Cardiac muscle cell (in vitro differentiated cells and primary cell): ENCODE measurements around the gene FAHD2A. TPM values are rescaled to one million over a fixed set of nuclear protein-coding genes. Genes with fewer than 3 reads are reported as not detected.

ENCODE experiments used
- DNase-seq, 2 donors: peaks; one replicate each; pipeline versions ENCODE4 v3.0.0 to v3.0.0-alpha.2; 2010 to 2017; ENCODE audit warnings: low read depth in 1 of 2, low spot score in 1 of 2
- H3K27ac ChIP-seq: fragments of 200-600 bp; sonication (generic); 2 replicates; pipeline ENCODE4 v1.5.1; 2016
- H3K27me3 ChIP-seq: fragments of 200-600 bp; sonication (generic); 2 replicates; pipeline ENCODE4 v1.6.0; 2016; ENCODE audit warnings: control low read depth
- H3K36me3 ChIP-seq: fragments of 200-600 bp; sonication (generic); 2 replicates; pipeline ENCODE4 v1.5.1; 2016; ENCODE audit warnings: control low read depth
- H3K4me1 ChIP-seq: fragments of 200-600 bp; sonication (generic); 2 replicates; pipeline ENCODE4 v1.8.1; 2017; ENCODE audit warnings: low read depth, mild to moderate bottlenecking, mixed run types
- H3K4me3 ChIP-seq: fragments of 200-600 bp; sonication (generic); 2 replicates; pipeline ENCODE4 v1.5.1; 2016; ENCODE audit warnings: mild to moderate bottlenecking
- H3K9me3 ChIP-seq: fragments of 200-600 bp; sonication (generic); 2 replicates; pipeline ENCODE4 v1.5.1; 2017; ENCODE audit warnings: low read depth, mild to moderate bottlenecking, control low read depth
- CTCF ChIP-seq: IDR thresholded peaks from 2 replicates; pipeline ENCODE4 v1.5.1; 2012; ENCODE audit warnings: low read depth, mild to moderate bottlenecking, low read length
- polyA plus RNA-seq: library from polyadenylated mRNA; unstranded; fragments of >200 nt; fragmentation: Nextera tagmentation; extraction: Ambion mirVana; gene quantifications from 2 replicates; pipeline ENCODE4 v1.2.1, GENCODE V29; 2016
- total RNA-seq: library from RNA; depleted of rRNA; stranded (reverse); fragments of >200 nt; gene quantifications from 2 replicates; pipeline ENCODE4 v1.2.3, GENCODE V29; 2016

FAHD2A gene
- total and polyA plus RNA-seq, 2 experiments from 2014 or later = 64.9 to 66.1 TPM

GRCh38 chr2:95385570-95385984, 16.9 kb upstream of the FAHD2A start:
- Histone ChIP-seq H3K36me3 (no peaks in the 10 kb centered on the region), H3K4me1 (no peaks in the 10 kb centered on the region), H3K9me3 (no peaks in the 10 kb centered on the region), H3K4me3 (no peak overlapping the region), H3K27me3 (no peaks in the 10 kb centered on the region), H3K27ac (no peak overlapping the region)
- no peak for TF ChIP-seq CTCF
- DNase-seq = no peak

DNA sequence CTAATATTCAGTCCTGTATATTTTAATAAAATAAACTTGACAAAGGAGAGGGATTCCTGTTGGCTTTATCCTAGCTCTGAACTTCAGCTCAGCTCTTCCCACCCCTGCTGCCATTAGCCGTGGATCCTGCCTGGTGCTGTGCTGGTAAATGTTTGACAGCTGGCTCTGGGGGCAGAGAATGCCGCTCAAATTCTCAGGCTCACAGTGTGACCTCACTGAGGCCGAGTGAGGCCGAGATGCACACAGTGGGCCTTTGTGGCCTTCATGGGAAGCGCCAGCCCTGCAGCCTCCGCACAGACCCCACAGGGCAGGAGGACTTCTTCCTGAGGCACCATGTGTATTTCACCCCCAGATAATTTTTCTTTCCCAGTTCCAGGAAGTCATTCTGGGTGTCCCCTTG, 16.5 kb upstream of the FAHD2A start:
- Histone ChIP-seq H3K27ac (no peak overlapping the region), H3K4me3 (no peak overlapping the region), H3K4me1 (no peaks in the 10 kb centered on the region), H3K36me3 (no peaks in the 10 kb centered on the region), H3K27me3 (no peaks in the 10 kb centered on the region), H3K9me3 (no peaks in the 10 kb centered on the region)
- no peak for DNase-seq
- no peak for TF ChIP-seq CTCF

DNA sequence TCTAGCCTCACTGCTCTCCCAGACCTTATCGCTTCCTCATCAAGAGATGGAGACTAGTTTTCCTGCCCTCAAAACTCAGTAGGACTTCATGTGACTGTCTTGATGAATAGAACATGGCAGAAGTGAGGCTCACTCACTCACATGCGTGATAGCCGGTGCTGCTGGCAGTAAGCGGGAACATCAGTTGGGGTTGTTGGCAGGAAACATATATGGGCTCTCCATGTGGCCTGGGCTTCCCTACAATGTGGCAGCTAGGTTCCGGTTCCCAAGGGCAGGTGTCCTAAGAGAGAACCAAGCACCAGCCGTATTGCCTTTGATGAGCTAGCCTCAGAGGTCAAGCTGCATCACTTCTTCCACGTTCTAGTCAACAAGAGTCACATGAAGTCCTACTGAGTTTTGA, 15.2 kb upstream of the FAHD2A start:
- Histone ChIP-seq H3K36me3 (no peaks in the 10 kb centered on the region), H3K9me3 (no peaks in the 10 kb centered on the region), H3K27ac (no peak overlapping the region), H3K4me3 (no peak overlapping the region), H3K4me1 (no peaks in the 10 kb centered on the region), H3K27me3 (no peaks in the 10 kb centered on the region)
- DNase-seq = no peak
- TF ChIP-seq CTCF = no peak

DNA sequence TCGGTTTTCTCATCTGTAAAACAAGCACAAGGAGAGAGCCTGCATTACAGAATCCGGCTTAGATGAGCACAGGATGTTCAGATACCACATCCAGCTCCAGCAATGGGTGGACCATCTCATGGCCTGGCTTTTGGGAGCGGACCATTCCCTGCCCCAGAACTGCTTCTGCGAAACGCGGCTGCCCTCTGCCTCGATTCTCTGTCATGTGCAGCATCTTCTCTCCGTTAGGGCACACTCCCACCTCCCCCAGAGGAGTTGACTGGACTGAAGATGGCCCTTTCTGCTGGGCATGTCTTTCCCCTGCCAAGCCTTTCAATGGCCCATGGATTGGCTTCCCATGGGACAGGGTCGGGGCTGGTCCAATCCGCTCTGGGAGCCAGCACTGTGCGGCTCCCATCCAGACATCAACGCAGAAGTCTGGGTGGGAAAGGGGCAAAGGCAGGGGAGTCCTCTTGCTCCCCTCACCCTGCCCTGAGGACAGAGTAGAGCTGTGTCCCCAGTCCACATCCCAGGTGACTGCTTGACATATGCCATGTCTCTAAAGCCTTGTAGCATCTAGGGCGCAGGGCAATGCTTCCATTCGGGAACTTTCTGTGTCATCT, 14.3 kb upstream of the FAHD2A start:
- Histone ChIP-seq H3K27ac (no peak overlapping the region), H3K4me1 (no peaks in the 10 kb centered on the region), H3K27me3 (no peaks in the 10 kb centered on the region), H3K4me3 (no peak overlapping the region), H3K36me3 (no peaks in the 10 kb centered on the region), H3K9me3 (no peaks in the 10 kb centered on the region)
- no peak for TF ChIP-seq CTCF
- no peak for DNase-seq

DNA sequence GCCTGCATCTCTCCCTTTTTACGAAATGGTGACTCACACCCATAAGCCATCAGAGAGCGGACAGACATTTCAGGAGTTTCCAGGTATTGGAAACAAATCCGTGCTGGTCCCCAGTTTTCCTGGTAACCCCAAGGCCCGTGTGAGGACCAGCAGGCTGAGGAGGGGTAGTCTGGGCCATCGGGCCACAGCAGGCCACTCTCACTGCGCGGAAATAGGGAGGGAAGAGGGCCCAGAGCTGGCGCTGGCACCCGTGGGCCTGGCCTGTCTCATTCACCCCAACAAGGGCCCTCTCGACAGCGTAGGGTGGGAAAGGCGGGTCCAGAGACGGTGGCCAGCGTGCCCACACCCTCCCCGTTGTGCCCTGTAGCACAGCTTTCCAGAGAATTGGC, 13.7 kb upstream of the FAHD2A start:
- Histone ChIP-seq H3K9me3 (no peaks in the 10 kb centered on the region), H3K4me3 (no peak overlapping the region), H3K27me3 (no peaks in the 10 kb centered on the region), H3K36me3 (no peaks in the 10 kb centered on the region), H3K4me1 (no peaks in the 10 kb centered on the region), H3K27ac (no peak overlapping the region)
- TF ChIP-seq CTCF = no peak
- DNase-seq = no peak
